OCI-LY7 (cell line): ENCODE measurements around the gene MYPN.

ENCODE experiments used
- CTCF ChIP-seq: fragments of 200-600 bp; sonication (generic); conservative IDR thresholded peaks from 2 replicates; pipeline ENCODE4 v1.5.1; 2014; ENCODE audit warnings: mild to moderate bottlenecking, antibody characterized with exemption, low read length, moderate library complexity, mixed read lengths
- EZH2phosphoT487 ChIP-seq: fragments of 200-600 bp; sonication (generic); IDR thresholded peaks from 2 replicates; pipeline ENCODE4 v1.6.1; 2018; ENCODE audit warnings: low read depth, borderline replicate concordance, mild to moderate bottlenecking, mixed run types, antibody characterized with exemption, low read length, moderate library complexity, mixed read lengths

DNA sequence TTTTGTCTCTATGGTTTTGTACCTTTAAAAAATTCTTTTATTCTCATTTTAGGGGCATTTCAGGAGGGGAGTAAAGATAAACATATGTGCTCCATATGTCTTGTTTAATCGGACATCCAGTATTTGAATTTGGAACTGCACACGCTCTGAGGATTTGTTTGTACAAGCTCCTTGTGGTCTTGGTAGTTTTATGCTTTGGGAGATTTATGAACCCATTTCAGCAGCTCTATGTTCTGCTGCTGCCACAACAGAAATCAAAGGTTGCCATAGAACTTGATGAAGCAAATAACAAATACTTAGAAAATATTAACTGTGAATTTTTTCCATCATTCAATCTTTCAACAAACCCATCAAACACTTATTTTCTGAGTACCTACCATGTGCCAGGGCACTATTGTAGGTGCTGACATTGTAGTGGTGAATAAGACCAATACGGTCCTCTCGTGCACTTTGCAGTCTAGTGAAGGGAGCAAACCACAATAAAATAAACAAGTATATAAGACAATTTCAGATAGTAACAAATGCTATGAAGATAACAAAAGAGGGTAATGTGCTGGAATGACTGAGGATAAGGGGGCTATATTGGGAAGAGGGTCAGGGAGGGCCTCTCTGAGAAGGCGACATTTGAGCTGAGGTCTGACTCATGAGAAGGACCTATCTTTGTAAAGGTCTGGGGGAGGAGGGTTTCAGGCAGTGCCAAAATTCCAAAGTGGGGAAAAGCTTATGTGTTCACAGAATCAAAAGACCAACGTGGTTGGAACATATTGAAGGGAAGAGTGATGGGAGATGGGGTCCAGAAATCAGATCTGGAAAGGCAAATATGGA is 30.4 kb downstream of the MYPN start:
- TF ChIP-seq CTCF = no peak
- TF ChIP-seq EZH2phosphoT487 = no peak
